Neural progenitor cell (in vitro differentiated cells): ENCODE results near the gene PI16. TPM values are rescaled to one million over a fixed set of nuclear protein-coding genes. Genes with fewer than 3 reads are reported as not detected.

Experiments
- DNase-seq: peaks from one replicate; pipeline ENCODE4 v3.0.0-alpha.2; 2016; ENCODE audit warnings: low spot score
- H2AFZ ChIP-seq: fragments of 200-600 bp; sonication (generic); replicated peaks from 2 replicates; pipeline ENCODE4 v1.6.1; 2016; ENCODE audit warnings: antibody characterized with exemption
- H3F3A ChIP-seq: fragments of 200-600 bp; sonication (generic); 2 replicates; pipeline ENCODE4 v1.6.1; 2016; ENCODE audit warnings: antibody characterized with exemption, low read depth
- H3K27ac ChIP-seq: fragments of 200-600 bp; sonication (generic); 2 replicates; pipeline ENCODE4 v1.5.1; 2016; ENCODE audit warnings: mild to moderate bottlenecking
- H3K27me3 ChIP-seq: fragments of 200-600 bp; sonication (generic); 2 replicates; pipeline ENCODE4 v1.6.1; 2016; ENCODE audit warnings: mild to moderate bottlenecking, moderate library complexity
- H3K36me3 ChIP-seq: fragments of 200-600 bp; sonication (generic); 2 replicates; pipeline ENCODE4 v1.5.1; 2016
- H3K4me1 ChIP-seq: fragments of 200-600 bp; sonication (generic); 2 replicates; pipeline ENCODE4 v1.6.1; 2016; ENCODE audit warnings: mixed run types
- H3K4me2 ChIP-seq: fragments of 200-600 bp; sonication (generic); 2 replicates; pipeline ENCODE4 v1.6.1; 2016
- H3K4me3 ChIP-seq: fragments of 200-600 bp; sonication (generic); 2 replicates; pipeline ENCODE4 v1.5.1; 2016
- H3K79me2 ChIP-seq: fragments of 200-600 bp; sonication (generic); 2 replicates; pipeline ENCODE4 v1.6.1; 2016; ENCODE audit warnings: low read depth
- H3K9ac ChIP-seq: fragments of 200-600 bp; sonication (generic); 2 replicates; pipeline ENCODE4 v1.6.1; 2016
- H3K9me3 ChIP-seq: fragments of 200-600 bp; sonication (generic); 2 replicates; pipeline ENCODE4 v1.5.1; 2016; ENCODE audit warnings: low read depth
- H4K20me1 ChIP-seq: fragments of 200-600 bp; sonication (generic); 2 replicates; pipeline ENCODE4 v1.6.1; 2016; ENCODE audit warnings: low read depth
- H3K27ac Mint-ChIP-seq: 3 replicates; pipeline ENCODE4 v1.8.0; 2021; ENCODE audit warnings: mixed read lengths
- H3K27me3 Mint-ChIP-seq: 2 replicates; pipeline ENCODE4 v1.8.0; 2022; ENCODE audit warnings: low read depth, mild to moderate bottlenecking, inconsistent platforms, moderate library complexity, mixed read lengths; ENCODE audit not compliant: insufficient read depth
- H3K36me3 Mint-ChIP-seq: 3 replicates; pipeline ENCODE4 v1.8.0; 2021; ENCODE audit warnings: mixed read lengths
- H3K4me1 Mint-ChIP-seq: 3 replicates; pipeline ENCODE4 v1.8.0; 2021; ENCODE audit warnings: mixed read lengths
- H3K4me3 Mint-ChIP-seq: 3 replicates; pipeline ENCODE4 v1.8.0; 2021; ENCODE audit warnings: mild to moderate bottlenecking, moderate library complexity, mixed read lengths
- H3K9me3 Mint-ChIP-seq: 3 replicates; pipeline ENCODE4 v1.8.0; 2020; ENCODE audit warnings: mixed read lengths
- CTCF ChIP-seq: fragments of 200-600 bp; sonication (generic); IDR thresholded peaks from 2 replicates; pipeline ENCODE4 v1.5.1; 2017; ENCODE audit warnings: antibody characterized with exemption, mild to moderate bottlenecking
- EZH2 ChIP-seq: fragments of 200-600 bp; sonication (generic); IDR thresholded peaks from 2 replicates; pipeline ENCODE4 v1.6.1; 2017; ENCODE audit warnings: antibody characterized with exemption, mild to moderate bottlenecking, moderate library complexity
- EZH2phosphoT487 ChIP-seq: fragments of 200-600 bp; sonication (generic); IDR thresholded peaks from 2 replicates; pipeline ENCODE4 v1.6.1; 2017; ENCODE audit warnings: antibody characterized with exemption
- total RNA-seq: library from RNA; depleted of rRNA; stranded (reverse); fragments of >200 nt; gene quantifications from 2 replicates; pipeline ENCODE4 v1.2.3, GENCODE V29; 2015; ENCODE audit warnings: low replicate concordance

PI16 gene
- total RNA-seq, 1 donor from 2014 or later = not detected

- H3K36me3 Mint-ChIP-seq = peaks cover 3% of the 10 kb centered on the region
- no peaks in the 10 kb centered on the region for H3F3A ChIP-seq
- H3K4me2 ChIP-seq = peak overlapping the region; percentile 11
- H3K4me3 Mint-ChIP-seq = no peak overlapping the region
- H3K9me3 ChIP-seq = no peaks in the 10 kb centered on the region
- H3K27ac Mint-ChIP-seq = peak overlapping the region; percentile 55
- DNase-seq = peak; percentile 16
- peaks cover 14% of the 10 kb centered on the region for H3K4me1 ChIP-seq
- H3K27me3 Mint-ChIP-seq = peaks cover 2% of the 10 kb centered on the region
- no peaks in the 10 kb centered on the region for H3K79me2 ChIP-seq
- TF ChIP-seq EZH2phosphoT487 (no peak), CTCF (no peak)
- no peaks in the 10 kb centered on the region for H3K27me3 ChIP-seq
- no peak overlapping the region for H3K27ac ChIP-seq
- no peaks in the 10 kb centered on the region for H3K9me3 Mint-ChIP-seq
- H3K4me1 Mint-ChIP-seq = peaks cover 7% of the 10 kb centered on the region
- no peak overlapping the region for H3K4me3 ChIP-seq
- H4K20me1 ChIP-seq = no peaks in the 10 kb centered on the region
- H3K9ac ChIP-seq = no peak overlapping the region
- no peaks in the 10 kb centered on the region for H3K36me3 ChIP-seq
- H2AFZ ChIP-seq = no peak overlapping the region
Observed at GRCh38 chr6:36907781-36908180, 46.8 kb upstream of the PI16 start.

GRCh38 chr6:36908747-36909146 is 45.8 kb upstream of the PI16 start:
- no peak overlapping the region for H3K27ac Mint-ChIP-seq
- no peak overlapping the region for H3K27ac ChIP-seq

GRCh38 chr6:36912030-36912454 is 42.5 kb upstream of the PI16 start:
- Histone ChIP-seq H3K79me2 (no peaks in the 10 kb centered on the region), H3K27ac (no peak overlapping the region), H3K36me3 (no peaks in the 10 kb centered on the region), H3K4me1 (peaks cover 11% of the 10 kb centered on the region), H3K9me3 (no peaks in the 10 kb centered on the region), H2AFZ (no peak overlapping the region), H3K27me3 (no peaks in the 10 kb centered on the region), H3K9ac (no peak overlapping the region), H3K4me2 (no peak overlapping the region), H4K20me1 (no peaks in the 10 kb centered on the region), H3F3A (no peaks in the 10 kb centered on the region), H3K4me3 (no peak overlapping the region)
- DNase-seq = no peak
- Mint-ChIP-seq H3K9me3 (no peaks in the 10 kb centered on the region), H3K4me3 (no peak overlapping the region), H3K36me3 (peaks cover 8% of the 10 kb centered on the region), H3K27me3 (no peaks in the 10 kb centered on the region), H3K4me1 (peaks cover 7% of the 10 kb centered on the region), H3K27ac (no peak overlapping the region)
- TF ChIP-seq CTCF = no peak
- no peak for TF ChIP-seq EZH2phosphoT487
- no peak for TF ChIP-seq EZH2

More at GRCh38 chr6:36908747-36909146, 45.8 kb upstream of the PI16 start:
- no peaks in the 10 kb centered on the region for H3F3A ChIP-seq
- H3K4me1 Mint-ChIP-seq = peaks cover 7% of the 10 kb centered on the region
- H3K27me3 ChIP-seq = no peaks in the 10 kb centered on the region
- H3K9ac ChIP-seq = no peak overlapping the region
- H3K36me3 ChIP-seq = no peaks in the 10 kb centered on the region
- H3K4me3 Mint-ChIP-seq = no peak overlapping the region
- no peak for DNase-seq
- H3K4me2 ChIP-seq = no peak overlapping the region
- no peaks in the 10 kb centered on the region for H4K20me1 ChIP-seq
- no peaks in the 10 kb centered on the region for H3K9me3 Mint-ChIP-seq
- no peak overlapping the region for H3K4me3 ChIP-seq
- no peaks in the 10 kb centered on the region for H3K79me2 ChIP-seq
- H2AFZ ChIP-seq = no peak overlapping the region
- TF ChIP-seq EZH2 (no peak), EZH2phosphoT487 (no peak), CTCF (no peak)
- peaks cover 2% of the 10 kb centered on the region for H3K36me3 Mint-ChIP-seq
- peaks cover 14% of the 10 kb centered on the region for H3K4me1 ChIP-seq
- peaks cover 2% of the 10 kb centered on the region for H3K27me3 Mint-ChIP-seq
- no peaks in the 10 kb centered on the region for H3K9me3 ChIP-seq
